GM12874 (cell line): ENCODE data around the gene SLC25A6.

Experiments used
- TF ChIP-seq, protein P1 (sequence below): IDR thresholded peaks from 2 replicates; pipeline ENCODE4 v1.5.1; 2011; ENCODE audit warnings: low read depth, mild to moderate bottlenecking, control low read depth, low read length, moderate library complexity; ENCODE audit not compliant: insufficient read depth

SLC25A6 gene

GRCh38 chrX:1351981-1352714, 39.8 kb downstream of the SLC25A6 start:
- TF ChIP-seq, protein P1, sequence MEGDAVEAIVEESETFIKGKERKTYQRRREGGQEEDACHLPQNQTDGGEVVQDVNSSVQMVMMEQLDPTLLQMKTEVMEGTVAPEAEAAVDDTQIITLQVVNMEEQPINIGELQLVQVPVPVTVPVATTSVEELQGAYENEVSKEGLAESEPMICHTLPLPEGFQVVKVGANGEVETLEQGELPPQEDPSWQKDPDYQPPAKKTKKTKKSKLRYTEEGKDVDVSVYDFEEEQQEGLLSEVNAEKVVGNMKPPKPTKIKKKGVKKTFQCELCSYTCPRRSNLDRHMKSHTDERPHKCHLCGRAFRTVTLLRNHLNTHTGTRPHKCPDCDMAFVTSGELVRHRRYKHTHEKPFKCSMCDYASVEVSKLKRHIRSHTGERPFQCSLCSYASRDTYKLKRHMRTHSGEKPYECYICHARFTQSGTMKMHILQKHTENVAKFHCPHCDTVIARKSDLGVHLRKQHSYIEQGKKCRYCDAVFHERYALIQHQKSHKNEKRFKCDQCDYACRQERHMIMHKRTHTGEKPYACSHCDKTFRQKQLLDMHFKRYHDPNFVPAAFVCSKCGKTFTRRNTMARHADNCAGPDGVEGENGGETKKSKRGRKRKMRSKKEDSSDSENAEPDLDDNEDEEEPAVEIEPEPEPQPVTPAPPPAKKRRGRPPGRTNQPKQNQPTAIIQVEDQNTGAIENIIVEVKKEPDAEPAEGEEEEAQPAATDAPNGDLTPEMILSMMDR = no peak

GRCh38 chrX:1341545-1342184, 50.2 kb downstream of the SLC25A6 start:
- TF ChIP-seq, protein P1 = no peak

DNA sequence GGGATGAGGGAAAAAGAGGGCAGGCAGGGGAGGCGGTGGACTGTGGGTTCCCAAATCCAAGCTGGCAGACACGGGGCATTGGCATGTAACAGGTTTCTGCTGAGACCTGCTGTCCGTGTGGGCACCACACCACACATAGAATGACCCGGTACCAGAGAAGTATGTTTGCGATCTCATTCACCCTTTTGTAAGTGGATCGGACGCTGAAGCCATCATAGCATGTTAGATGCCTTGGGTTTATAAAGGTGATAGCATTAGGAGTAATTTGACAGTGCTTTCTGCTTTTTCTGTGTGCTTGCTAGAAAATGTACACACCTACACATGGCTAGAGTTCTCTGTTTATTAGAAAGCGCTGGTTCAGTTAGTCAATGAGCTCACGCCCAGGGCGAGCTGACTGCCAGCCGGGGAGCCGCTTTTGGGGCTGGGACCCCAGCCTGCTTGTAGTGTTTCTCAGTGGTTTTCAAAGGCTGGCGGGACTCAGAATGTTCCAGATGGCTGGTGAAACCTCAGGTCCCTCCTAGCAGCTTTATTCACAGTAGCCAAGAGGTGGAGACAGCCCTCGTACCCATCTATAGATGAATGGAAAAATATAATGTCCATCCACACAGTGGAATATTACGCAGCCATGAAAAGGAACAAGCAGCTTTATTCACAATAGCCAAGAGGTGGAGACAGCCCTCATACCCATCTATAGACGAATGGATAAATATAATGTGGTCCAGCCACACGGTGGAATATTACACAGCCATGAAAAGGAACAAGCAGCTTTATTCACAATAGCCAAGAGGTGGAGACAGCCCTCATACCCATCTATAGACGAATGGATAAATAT, 54.7 kb downstream of the SLC25A6 start:
- TF ChIP-seq, protein P1 = no peak

- TF ChIP-seq, protein P1 = no peak
Observed at GRCh38 chrX:1336331-1336943, 55.5 kb downstream of the SLC25A6 start, which contains the start of gene IL3RA. Gene IL3RA, plus strand, starts transcription at chrX:1336785. Its CDS starts 4,981 bp downstream, at chrX:1341766.
